Activated naive CD4-positive, alpha-beta T cell treated with anti-CD3 and anti-CD28 coated beads for 36 hours (primary cell): ENCODE measurements around the gene LMBR1. TPM values are rescaled to one million over a fixed set of nuclear protein-coding genes. Genes with fewer than 3 reads are reported as not detected.

ENCODE experiments used
- CTCF ChIA-PET: fragments of 350-600 bp; sonication (Branson Sonifier 250); formaldehyde crosslinking; loops from one replicate; lab custom pipeline; 2021; ENCODE audit warnings: antibody characterized with exemption; lab: Charles Lee
- DNase-seq: peaks from one replicate; pipeline ENCODE4 v3.0.0-alpha.2; 2020
- H3K27ac Mint-ChIP-seq: one replicate; pipeline ENCODE4 v1.8.0; 2021; ENCODE audit warnings: mild to moderate bottlenecking, mixed read lengths
- H3K27me3 Mint-ChIP-seq: one replicate; pipeline ENCODE4 v1.8.0; 2021; ENCODE audit warnings: low read depth, mixed read lengths
- H3K36me3 Mint-ChIP-seq: one replicate; pipeline ENCODE4 v1.8.0; 2021; ENCODE audit warnings: low read depth, mixed read lengths
- H3K4me1 Mint-ChIP-seq: one replicate; pipeline ENCODE4 v1.8.0; 2021; ENCODE audit warnings: low read depth, mixed read lengths
- H3K4me3 Mint-ChIP-seq: one replicate; pipeline ENCODE4 v1.8.0; 2021; ENCODE audit warnings: mild to moderate bottlenecking, moderate library complexity, mixed read lengths
- H3K9me3 Mint-ChIP-seq: one replicate; pipeline ENCODE4 v1.8.0; 2021; ENCODE audit warnings: mixed read lengths
- intact Hi-C: fragments of 100-400 bp; cut with micrococcal nuclease; formaldehyde crosslinking; loops from one replicate; pipeline ENCODE4 v1.15.1; 2023
- total RNA-seq, 2 experiments: library from RNA; stranded (reverse); gene quantifications; one replicate each; pipeline ENCODE4 v1.2.3, GENCODE V29; 2021

LMBR1 gene
- total RNA-seq, 2 experiments from 2014 or later, result 25.2 to 33.8 TPM

DNA sequence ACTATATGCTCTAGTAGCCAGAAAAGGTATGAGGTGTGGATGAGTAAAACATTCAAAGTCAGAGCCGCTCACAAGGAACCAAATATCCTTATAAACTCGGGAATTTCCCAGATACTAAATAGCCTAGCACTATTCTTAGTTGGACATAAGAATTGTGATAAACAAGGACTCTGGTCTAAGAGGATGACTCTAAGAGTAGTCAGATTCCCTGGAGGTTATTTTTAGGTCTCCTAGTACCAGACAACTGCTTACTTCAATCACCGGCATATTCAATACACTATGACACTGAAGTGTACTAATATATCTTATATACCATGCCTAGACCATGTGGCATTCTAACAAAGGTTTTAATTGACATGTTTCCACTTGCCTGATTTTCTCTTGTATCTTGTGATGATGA, 56.5 kb downstream of the LMBR1 start:
- no peaks in the 10 kb centered on the region for H3K27me3 Mint-ChIP-seq
- no peak overlapping the region for H3K27ac Mint-ChIP-seq
- CTCF ChIA-PET, result no interaction called here
- no peaks in the 10 kb centered on the region for H3K9me3 Mint-ChIP-seq
- peaks cover 20% of the 10 kb centered on the region for H3K36me3 Mint-ChIP-seq
- H3K4me1 Mint-ChIP-seq, result peaks cover 2% of the 10 kb centered on the region
- no peak overlapping the region for H3K4me3 Mint-ChIP-seq
- no peak for DNase-seq
- intact Hi-C loops, result no loop called here

DNA sequence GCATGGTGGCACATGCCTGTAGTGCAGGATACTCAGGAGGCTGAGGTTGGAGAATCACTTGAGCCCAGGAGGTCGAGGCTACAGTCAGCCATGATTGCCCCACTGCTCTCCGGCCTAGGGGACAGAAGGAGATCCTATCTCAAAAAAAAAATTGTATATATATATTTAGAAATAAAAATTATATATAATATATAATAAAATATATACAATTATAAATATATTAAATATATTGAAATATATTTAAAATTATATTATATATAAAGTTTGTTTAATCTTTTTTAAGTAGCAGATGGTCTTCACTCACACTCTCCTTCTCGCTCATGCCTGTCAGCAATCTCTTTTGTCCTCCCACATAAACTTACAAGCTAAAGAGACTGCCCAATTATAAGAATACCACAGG, 58.5 kb downstream of the LMBR1 start:
- no peaks in the 10 kb centered on the region for H3K9me3 Mint-ChIP-seq
- no peaks in the 10 kb centered on the region for H3K4me1 Mint-ChIP-seq
- DNase-seq, result no peak
- CTCF ChIA-PET, result no interaction called here
- peaks cover 18% of the 10 kb centered on the region for H3K36me3 Mint-ChIP-seq
- intact Hi-C loops, result no loop called here
- no peak overlapping the region for H3K4me3 Mint-ChIP-seq
- no peak overlapping the region for H3K27ac Mint-ChIP-seq
- H3K27me3 Mint-ChIP-seq, result no peaks in the 10 kb centered on the region

DNA sequence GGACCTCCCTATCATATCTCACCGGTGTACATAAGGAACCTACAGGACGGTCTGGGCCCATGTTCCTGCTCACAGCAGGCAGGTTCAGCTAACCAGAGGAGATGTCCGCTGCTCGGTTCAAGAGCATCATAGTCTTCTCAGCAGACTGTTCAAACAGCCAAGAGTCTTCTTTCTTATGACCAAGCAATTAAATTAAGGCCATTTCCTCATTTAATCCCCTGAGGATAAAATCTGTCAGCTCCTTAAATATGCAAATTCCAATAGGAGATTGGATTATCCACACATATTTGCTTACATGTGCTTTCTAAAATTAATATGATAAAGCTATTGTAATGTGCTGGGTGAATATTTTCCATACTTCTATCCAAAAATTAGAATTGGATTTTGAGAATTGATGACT, 59.7 kb downstream of the LMBR1 start:
- peaks cover 16% of the 10 kb centered on the region for H3K36me3 Mint-ChIP-seq
- intact Hi-C loops, result no loop called here
- H3K9me3 Mint-ChIP-seq, result no peaks in the 10 kb centered on the region
- no peaks in the 10 kb centered on the region for H3K4me1 Mint-ChIP-seq
- H3K27ac Mint-ChIP-seq, result no peak overlapping the region
- H3K4me3 Mint-ChIP-seq, result no peak overlapping the region
- no peak for DNase-seq
- CTCF ChIA-PET, result interaction anchor here (0.8 kb wide), 1 partner anchor 10 kb away, joined by 3 read pairs; no protein-coding TSS in a partner anchor
- H3K27me3 Mint-ChIP-seq, result no peaks in the 10 kb centered on the region

DNA sequence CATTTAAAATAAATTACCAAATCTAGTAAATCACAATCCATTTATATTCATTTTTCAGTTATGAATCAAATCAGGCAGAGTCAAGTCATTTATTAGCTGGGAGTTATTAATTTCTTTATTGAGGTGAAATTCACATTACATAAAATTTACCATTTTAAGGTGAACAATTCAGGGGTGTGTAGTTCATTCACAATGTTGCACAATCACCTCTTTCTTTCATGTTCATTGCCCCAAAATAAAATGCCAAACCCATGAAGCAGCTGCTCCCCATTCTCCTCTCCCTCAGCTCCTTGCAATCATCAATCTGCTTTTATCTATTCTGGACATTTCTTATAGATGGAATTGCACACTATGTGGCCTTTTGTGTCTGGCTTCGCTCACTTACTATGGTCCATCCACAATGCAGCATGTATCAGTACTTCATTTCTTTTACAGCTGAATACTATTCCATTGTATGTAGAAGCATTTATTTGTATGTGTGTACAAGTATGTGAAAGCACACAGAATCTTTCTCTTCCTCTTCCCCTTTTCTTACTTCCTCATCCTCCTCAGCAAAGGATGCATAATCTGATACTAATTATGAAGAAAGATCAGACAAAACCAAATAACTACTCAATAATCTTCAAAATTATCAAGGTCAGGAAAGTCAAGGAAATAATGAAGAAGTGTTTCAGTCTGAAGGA, 60.6 kb downstream of the LMBR1 start:
- H3K4me3 Mint-ChIP-seq, result no peak overlapping the region
- H3K27ac Mint-ChIP-seq, result no peak overlapping the region
- peaks cover 16% of the 10 kb centered on the region for H3K36me3 Mint-ChIP-seq
- CTCF ChIA-PET, result no interaction called here
- intact Hi-C loops, result no loop called here
- no peaks in the 10 kb centered on the region for H3K9me3 Mint-ChIP-seq
- no peaks in the 10 kb centered on the region for H3K4me1 Mint-ChIP-seq
- DNase-seq, result no peak
- no peaks in the 10 kb centered on the region for H3K27me3 Mint-ChIP-seq

DNA sequence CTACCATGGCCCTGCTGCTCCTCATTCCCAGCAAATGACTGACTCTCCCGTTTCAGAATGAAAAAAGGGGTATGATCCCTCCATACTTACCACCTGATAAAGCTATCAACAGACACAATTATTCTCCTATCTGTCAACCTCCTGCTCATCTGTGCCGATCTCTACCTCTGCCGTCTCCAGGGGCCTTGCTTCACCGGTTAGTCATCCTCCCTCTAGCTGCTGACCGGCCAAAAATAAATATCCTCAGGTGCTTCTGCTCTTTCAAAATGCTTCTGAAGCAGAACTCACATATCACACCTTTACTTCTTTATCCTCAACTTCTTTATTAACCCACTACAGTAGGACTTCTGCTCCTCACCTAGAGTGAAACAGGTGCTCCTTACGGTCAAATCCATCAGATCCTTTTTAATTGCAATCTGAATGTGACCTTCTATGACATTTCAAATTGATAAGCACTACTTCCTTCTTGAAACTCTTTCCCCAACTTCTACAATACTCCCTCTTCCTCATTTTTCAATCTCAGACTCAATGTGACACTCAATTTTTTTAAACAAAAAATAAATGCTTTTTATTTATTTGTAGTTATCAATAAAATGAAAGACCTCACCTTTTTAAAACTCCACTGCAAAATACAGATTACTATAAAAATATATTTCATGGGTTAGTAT, 63.2 kb downstream of the LMBR1 start:
- Mint-ChIP-seq H3K27ac (no peak overlapping the region), H3K27me3 (no peaks in the 10 kb centered on the region), H3K4me1 (no peaks in the 10 kb centered on the region), H3K4me3 (no peak overlapping the region), H3K9me3 (no peaks in the 10 kb centered on the region), H3K36me3 (peaks cover 14% of the 10 kb centered on the region)
- DNase-seq, result no peak
- CTCF ChIA-PET, result no interaction called here
- intact Hi-C loops, result loop anchor here (10.0 kb wide), 1 partner anchor 355 kb away; no protein-coding TSS in a partner anchor

DNA sequence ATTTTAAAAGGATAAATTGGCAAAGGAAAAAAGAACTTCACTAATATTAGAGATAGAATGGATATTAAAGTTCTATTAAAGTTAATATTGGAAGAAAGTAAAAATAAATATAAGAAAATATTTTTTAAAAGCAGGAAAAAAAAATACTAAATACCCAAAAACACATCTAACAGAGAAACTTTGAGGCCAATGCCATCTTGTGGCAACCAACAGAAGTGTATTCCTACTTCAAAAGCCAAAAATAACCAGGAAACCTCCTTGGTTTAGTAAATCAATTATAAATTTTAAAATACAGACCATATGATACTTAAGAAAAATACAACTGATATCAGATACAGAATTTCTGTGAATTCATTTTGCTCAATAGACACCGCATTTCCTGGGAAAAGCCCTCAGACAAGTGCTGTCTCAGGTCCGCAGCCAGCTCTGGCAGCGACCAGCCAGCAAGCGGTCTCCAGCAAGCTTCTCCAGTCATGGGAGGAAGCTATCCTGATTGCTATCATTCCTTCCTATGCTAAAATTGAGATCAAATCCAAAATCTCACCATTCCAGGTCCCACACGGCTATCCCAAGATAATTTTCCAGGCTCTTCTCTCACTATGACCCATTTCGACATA, 65.3 kb downstream of the LMBR1 start:
- Mint-ChIP-seq H3K4me1 (no peaks in the 10 kb centered on the region), H3K27me3 (no peaks in the 10 kb centered on the region), H3K27ac (no peak overlapping the region), H3K36me3 (peaks cover 9% of the 10 kb centered on the region), H3K9me3 (no peaks in the 10 kb centered on the region), H3K4me3 (no peak overlapping the region)
- intact Hi-C loops, result loop anchor here (10.0 kb wide), 1 partner anchor 353 kb away; no protein-coding TSS in a partner anchor
- DNase-seq, result peak; percentile 10
- CTCF ChIA-PET, result no interaction called here

DNA sequence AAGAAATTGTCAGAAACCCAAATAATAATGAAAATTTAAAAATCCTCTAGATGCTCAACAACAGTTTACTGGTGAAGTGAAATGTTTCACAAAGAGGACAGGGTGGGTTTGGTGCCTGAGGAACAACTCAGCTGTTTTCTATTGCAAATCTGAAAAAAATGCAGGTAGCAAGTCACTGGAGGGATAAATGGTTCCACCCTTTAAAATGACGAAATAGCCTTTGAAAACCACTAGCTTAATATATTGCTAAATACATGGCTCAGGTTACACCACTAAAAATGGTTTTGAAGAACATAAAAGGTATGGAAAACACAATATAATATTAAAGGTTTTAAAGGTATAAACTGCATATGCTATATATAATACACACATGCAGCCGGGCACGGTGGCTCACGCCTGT, 69.5 kb downstream of the LMBR1 start:
- Mint-ChIP-seq H3K9me3 (no peaks in the 10 kb centered on the region), H3K27me3 (no peaks in the 10 kb centered on the region), H3K4me3 (no peak overlapping the region), H3K4me1 (no peaks in the 10 kb centered on the region), H3K36me3 (peaks cover 5% of the 10 kb centered on the region), H3K27ac (no peak overlapping the region)
- no peak for DNase-seq
- intact Hi-C loops, result loop anchor here (10.0 kb wide), 1 partner anchor 349 kb away; no protein-coding TSS in a partner anchor
- CTCF ChIA-PET, result interaction anchor here (0.7 kb wide), 1 partner anchor 10 kb away, joined by 3 read pairs; no protein-coding TSS in a partner anchor

DNA sequence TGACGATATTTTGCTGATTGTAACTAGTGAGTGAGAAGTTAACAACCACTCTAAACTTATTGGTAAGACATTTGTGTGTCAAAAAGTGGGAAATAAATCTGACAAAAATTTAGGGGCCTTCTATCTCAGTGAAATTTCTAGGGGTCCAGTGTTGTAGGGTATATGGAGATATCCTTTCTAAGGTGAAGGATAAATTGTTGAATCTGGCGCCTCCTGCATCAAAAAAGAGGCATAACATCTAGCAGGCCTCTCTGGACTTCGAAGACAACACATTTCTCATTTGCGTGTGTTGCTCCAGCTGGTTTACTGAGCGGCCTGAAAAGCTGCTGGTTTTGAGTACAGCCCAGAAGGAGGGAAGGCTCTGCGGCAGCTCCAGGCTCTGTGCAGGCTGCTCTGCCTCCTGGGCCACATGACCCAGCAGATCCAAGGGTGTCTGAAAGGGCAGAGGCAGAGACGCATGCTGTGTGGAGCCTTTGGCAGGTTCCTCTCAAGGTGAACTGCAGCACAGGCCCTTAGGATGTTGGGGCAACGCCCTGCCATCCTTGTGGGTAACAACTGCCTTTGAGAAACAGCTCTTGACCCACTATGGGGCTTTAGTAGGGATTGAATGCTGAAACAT, 72.4 kb downstream of the LMBR1 start:
- intact Hi-C loops, result loop anchor here (10.0 kb wide), 1 partner anchor 346 kb away; no protein-coding TSS in a partner anchor

DNA sequence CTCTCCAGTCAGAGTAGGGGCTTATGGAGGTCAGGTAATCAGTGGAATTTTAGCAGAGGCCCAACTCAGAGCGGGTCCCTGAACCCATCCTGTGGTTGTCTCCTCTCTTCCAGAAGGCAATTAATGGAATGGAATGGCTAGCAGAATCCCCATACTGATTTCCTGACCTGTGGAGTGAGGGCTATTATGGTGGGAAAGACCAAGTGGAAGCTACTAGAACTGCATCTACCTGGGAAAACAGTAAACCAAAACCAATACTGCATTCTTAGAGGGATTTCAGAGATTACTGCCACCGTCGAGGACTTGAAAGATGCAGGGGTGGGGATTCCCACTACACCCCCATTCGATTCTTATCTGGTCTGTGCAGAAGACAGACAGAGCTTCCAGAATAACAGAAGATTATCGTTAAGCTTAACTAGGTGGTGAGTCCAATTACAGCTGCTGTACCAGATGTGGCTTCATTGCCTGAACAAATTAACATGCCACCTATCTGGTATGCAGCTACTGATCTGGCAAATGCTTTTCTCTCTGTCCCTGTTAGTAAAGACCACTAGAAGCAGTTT, 73.2 kb downstream of the LMBR1 start:
- CTCF ChIA-PET, result interaction anchor here (0.7 to 0.8 kb wide), 3 partner anchors 131 to 497 kb away, joined by 3 read pairs; no protein-coding TSS in a partner anchor
- Mint-ChIP-seq H3K36me3 (peaks cover 4% of the 10 kb centered on the region), H3K4me1 (no peaks in the 10 kb centered on the region), H3K27ac (no peak overlapping the region), H3K4me3 (no peak overlapping the region), H3K9me3 (no peaks in the 10 kb centered on the region), H3K27me3 (no peaks in the 10 kb centered on the region)
- intact Hi-C loops, result loop anchor here (10.0 kb wide), 1 partner anchor 345 kb away; no protein-coding TSS in a partner anchor
- DNase-seq, result no peak

More for the DNA sequence above, 72.4 kb downstream of the LMBR1 start:
- no peak for DNase-seq
- H3K9me3 Mint-ChIP-seq, result no peaks in the 10 kb centered on the region
- H3K36me3 Mint-ChIP-seq, result peaks cover 6% of the 10 kb centered on the region
- no peaks in the 10 kb centered on the region for H3K27me3 Mint-ChIP-seq
- H3K4me3 Mint-ChIP-seq, result no peak overlapping the region
- no peak overlapping the region for H3K27ac Mint-ChIP-seq
- H3K4me1 Mint-ChIP-seq, result no peaks in the 10 kb centered on the region
- CTCF ChIA-PET, result interaction anchor here (0.6 to 0.8 kb wide), 2 partner anchors 130 to 990 kb away, joined by 3 to 6 read pairs; no protein-coding TSS in a partner anchor

DNA sequence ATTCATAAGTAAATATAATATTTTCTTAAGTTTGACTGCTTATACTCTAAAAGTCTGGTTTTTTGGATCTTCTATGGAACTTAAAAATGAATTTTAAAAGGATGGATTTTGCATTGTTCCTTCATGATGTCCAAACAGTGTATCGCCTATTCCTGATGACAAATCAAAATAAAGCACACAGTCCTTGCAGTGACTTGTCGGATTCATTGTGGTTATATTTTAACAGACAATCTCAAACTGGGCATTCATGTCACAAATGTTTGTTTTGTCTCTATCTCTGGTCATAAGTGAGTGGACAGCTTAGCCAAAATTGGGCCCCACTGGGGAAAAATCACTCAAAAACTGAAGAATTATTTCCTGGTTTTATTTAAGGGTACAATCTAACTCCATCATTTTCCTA, 74.8 kb downstream of the LMBR1 start:
- no peak for DNase-seq
- intact Hi-C loops, result no loop called here
- CTCF ChIA-PET, result no interaction called here
- Mint-ChIP-seq H3K4me1 (no peaks in the 10 kb centered on the region), H3K27me3 (no peaks in the 10 kb centered on the region), H3K36me3 (peaks cover 4% of the 10 kb centered on the region), H3K27ac (no peak overlapping the region), H3K9me3 (no peaks in the 10 kb centered on the region), H3K4me3 (no peak overlapping the region)

DNA sequence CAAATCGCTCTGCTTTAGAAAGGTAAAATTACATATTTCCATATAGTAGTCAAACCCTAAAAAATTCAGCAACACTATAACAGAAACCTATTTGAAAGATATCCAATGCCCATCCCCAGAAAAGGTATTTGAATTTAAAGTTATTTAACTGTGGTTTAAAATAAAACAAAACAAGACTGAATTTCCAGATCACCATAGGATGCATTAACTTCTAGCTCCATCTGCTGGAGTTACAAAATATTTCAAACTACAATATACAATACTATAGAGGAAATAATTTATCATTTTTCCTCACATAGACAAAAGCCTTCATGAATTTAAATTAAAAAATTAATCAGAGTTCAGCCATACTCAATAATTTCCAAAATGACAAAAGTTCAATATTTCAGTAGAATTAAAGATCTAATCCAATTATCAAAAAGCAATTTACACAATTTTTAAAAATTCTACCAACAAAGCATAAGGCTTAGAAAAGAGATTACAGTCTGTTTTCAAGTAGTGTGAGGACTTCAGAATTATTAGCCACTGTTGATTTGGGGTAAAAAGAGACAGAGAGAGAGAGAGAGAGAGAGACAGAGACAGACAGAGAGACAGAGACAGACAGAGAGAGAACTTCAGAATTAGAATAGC, 75.9 kb downstream of the LMBR1 start:
- Mint-ChIP-seq H3K36me3 (peaks cover 11% of the 10 kb centered on the region), H3K4me3 (no peak overlapping the region), H3K9me3 (no peaks in the 10 kb centered on the region), H3K27me3 (no peaks in the 10 kb centered on the region), H3K27ac (no peak overlapping the region), H3K4me1 (no peaks in the 10 kb centered on the region)
- no peak for DNase-seq
- CTCF ChIA-PET, result no interaction called here
- intact Hi-C loops, result loop anchor here (1.0 to 2.0 kb wide), 3 partner anchors 176 to 1020 kb away; partner anchors contain the start of gene RNF32
